Loucy (cell line): Measurements from ENCODE around the gene PRKAR1A.

Experiments used
- H2AFZ ChIP-seq: fragments of 200-600 bp; sonication (generic); 2 replicates; pipeline ENCODE4 v1.6.0; 2016; ENCODE audit warnings: antibody characterized with exemption, mild to moderate bottlenecking, low read length, moderate library complexity
- H3F3A ChIP-seq: fragments of 200-600 bp; 2 replicates; pipeline ENCODE4 v1.6.0; 2016; ENCODE audit warnings: antibody characterized with exemption, low read depth, mild to moderate bottlenecking
- H3K27me3 ChIP-seq: fragments of 200-600 bp; sonication (generic); 2 replicates; pipeline ENCODE4 v1.6.1; 2014; ENCODE audit warnings: low read length, mild to moderate bottlenecking; ENCODE audit not compliant: insufficient read depth, poor library complexity, severe bottlenecking
- H3K36me3 ChIP-seq: fragments of 200-600 bp; sonication (generic); 2 replicates; pipeline ENCODE4 v1.6.1; 2016; ENCODE audit warnings: low read length; ENCODE audit not compliant: insufficient read depth
- H3K4me1 ChIP-seq: fragments of 200-600 bp; sonication (generic); 2 replicates; pipeline ENCODE4 v1.5.1; 2014; ENCODE audit warnings: low read length, mild to moderate bottlenecking; ENCODE audit not compliant: insufficient read depth, poor library complexity, severe bottlenecking
- H3K4me2 ChIP-seq: fragments of 200-600 bp; sonication (generic); 2 replicates; pipeline ENCODE4 v1.6.0; 2014; ENCODE audit warnings: antibody characterized with exemption, low read length, low read depth, mild to moderate bottlenecking; ENCODE audit not compliant: poor library complexity, severe bottlenecking
- H3K4me3 ChIP-seq: fragments of 200-600 bp; sonication (generic); 2 replicates; pipeline ENCODE4 v1.5.1; 2014; ENCODE audit warnings: low read length, mild to moderate bottlenecking, mixed read lengths; ENCODE audit not compliant: poor library complexity, severe bottlenecking
- H3K79me2 ChIP-seq: fragments of 200-600 bp; sonication (generic); 2 replicates; pipeline ENCODE4 v1.6.1; 2014; ENCODE audit warnings: low read length; ENCODE audit not compliant: insufficient read depth
- H3K9ac ChIP-seq: fragments of 200-600 bp; sonication (generic); 2 replicates; pipeline ENCODE4 v1.6.0; 2014; ENCODE audit warnings: mild to moderate bottlenecking, low read depth, low read length, moderate library complexity; ENCODE audit not compliant: poor library complexity, severe bottlenecking
- H3K9me2 ChIP-seq: fragments of 200-600 bp; sonication (generic); replicated peaks from 2 replicates; pipeline ENCODE4 v1.6.1; 2016; ENCODE audit warnings: low read depth, low read length, mixed read lengths
- H3K9me3 ChIP-seq: fragments of 200-600 bp; sonication (generic); 2 replicates; pipeline ENCODE4 v1.6.1; 2014; ENCODE audit warnings: mild to moderate bottlenecking, antibody characterized with exemption, low read length, low read depth; ENCODE audit not compliant: insufficient read depth
- H4K20me1 ChIP-seq: fragments of 200-600 bp; sonication (generic); 2 replicates; pipeline ENCODE4 v1.6.0; 2014; ENCODE audit warnings: antibody characterized with exemption, low read length, mild to moderate bottlenecking; ENCODE audit not compliant: insufficient read depth, poor library complexity, severe bottlenecking
- EZH2phosphoT487 ChIP-seq: fragments of 200-600 bp; IDR thresholded peaks from 2 replicates; pipeline ENCODE4 v1.6.1; 2018; ENCODE audit warnings: antibody characterized with exemption, mild to moderate bottlenecking, moderate library complexity, borderline replicate concordance
- TF ChIP-seq, protein P1 (sequence below): fragments of 200-600 bp; sonication (generic); conservative IDR thresholded peaks from 2 replicates; pipeline ENCODE4 v1.5.1; 2014; ENCODE audit warnings: mild to moderate bottlenecking, antibody characterized with exemption, low read length

Gene PRKAR1A

GRCh38 chr17:68501074-68501473, 11.2 kb upstream of the PRKAR1A start:
- Histone ChIP-seq H3F3A (no peaks in the 10 kb centered on the region), H3K4me2 (no peak overlapping the region), H3K36me3 (no peaks in the 10 kb centered on the region), H3K79me2 (no peaks in the 10 kb centered on the region), H2AFZ (no peak overlapping the region), H3K4me3 (no peak overlapping the region), H3K9me2 (no peaks in the 10 kb centered on the region), H3K9ac (no peak overlapping the region), H3K4me1 (no peaks in the 10 kb centered on the region), H3K27me3 (no peaks in the 10 kb centered on the region), H4K20me1 (no peaks in the 10 kb centered on the region), H3K9me3 (no peaks in the 10 kb centered on the region)
- TF ChIP-seq, protein P1, sequence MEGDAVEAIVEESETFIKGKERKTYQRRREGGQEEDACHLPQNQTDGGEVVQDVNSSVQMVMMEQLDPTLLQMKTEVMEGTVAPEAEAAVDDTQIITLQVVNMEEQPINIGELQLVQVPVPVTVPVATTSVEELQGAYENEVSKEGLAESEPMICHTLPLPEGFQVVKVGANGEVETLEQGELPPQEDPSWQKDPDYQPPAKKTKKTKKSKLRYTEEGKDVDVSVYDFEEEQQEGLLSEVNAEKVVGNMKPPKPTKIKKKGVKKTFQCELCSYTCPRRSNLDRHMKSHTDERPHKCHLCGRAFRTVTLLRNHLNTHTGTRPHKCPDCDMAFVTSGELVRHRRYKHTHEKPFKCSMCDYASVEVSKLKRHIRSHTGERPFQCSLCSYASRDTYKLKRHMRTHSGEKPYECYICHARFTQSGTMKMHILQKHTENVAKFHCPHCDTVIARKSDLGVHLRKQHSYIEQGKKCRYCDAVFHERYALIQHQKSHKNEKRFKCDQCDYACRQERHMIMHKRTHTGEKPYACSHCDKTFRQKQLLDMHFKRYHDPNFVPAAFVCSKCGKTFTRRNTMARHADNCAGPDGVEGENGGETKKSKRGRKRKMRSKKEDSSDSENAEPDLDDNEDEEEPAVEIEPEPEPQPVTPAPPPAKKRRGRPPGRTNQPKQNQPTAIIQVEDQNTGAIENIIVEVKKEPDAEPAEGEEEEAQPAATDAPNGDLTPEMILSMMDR = no peak
- TF ChIP-seq EZH2phosphoT487 = no peak

- TF ChIP-seq, protein P1 = no peak
- TF ChIP-seq EZH2phosphoT487 = no peak
- Histone ChIP-seq H3K4me1 (peaks cover 15% of the 10 kb centered on the region), H3F3A (no peaks in the 10 kb centered on the region), H3K36me3 (no peaks in the 10 kb centered on the region), H3K9me3 (no peaks in the 10 kb centered on the region), H3K79me2 (no peaks in the 10 kb centered on the region), H3K27me3 (no peaks in the 10 kb centered on the region), H3K9ac (no peak overlapping the region), H2AFZ (no peak overlapping the region), H4K20me1 (no peaks in the 10 kb centered on the region), H3K9me2 (no peaks in the 10 kb centered on the region), H3K4me2 (no peak overlapping the region), H3K4me3 (no peak overlapping the region)
These were observed 6.3 kb upstream of the PRKAR1A start for GRCh38 chr17:68505951-68506350.

DNA sequence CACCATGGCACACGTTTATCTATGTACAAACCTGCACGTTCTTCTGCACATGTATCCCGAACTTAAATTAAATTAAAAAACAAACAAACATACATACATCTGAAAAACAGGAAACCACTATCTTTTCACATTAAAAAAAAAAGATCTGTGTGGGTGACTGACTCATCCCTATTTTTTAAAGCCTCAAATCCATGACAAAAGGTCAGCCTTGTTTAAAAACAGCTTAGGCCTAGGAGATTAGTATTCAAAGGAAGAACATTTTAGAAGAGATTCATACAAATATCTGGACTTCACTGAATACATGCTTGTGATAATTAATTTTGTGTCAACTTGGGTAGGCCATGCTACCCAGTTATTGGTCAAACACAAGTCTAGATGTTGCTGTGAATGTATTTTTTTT, 4.7 kb upstream of the PRKAR1A start:
- peaks cover 4% of the 10 kb centered on the region for H3K79me2 ChIP-seq
- no peaks in the 10 kb centered on the region for H3F3A ChIP-seq
- no peak overlapping the region for H2AFZ ChIP-seq
- H3K9me3 ChIP-seq = no peaks in the 10 kb centered on the region
- H4K20me1 ChIP-seq = no peaks in the 10 kb centered on the region
- H3K36me3 ChIP-seq = no peaks in the 10 kb centered on the region
- TF ChIP-seq, protein P1 = no peak
- TF ChIP-seq EZH2phosphoT487 = no peak
- H3K4me1 ChIP-seq = peaks cover 20% of the 10 kb centered on the region
- no peaks in the 10 kb centered on the region for H3K9me2 ChIP-seq
- no peaks in the 10 kb centered on the region for H3K27me3 ChIP-seq
- no peak overlapping the region for H3K4me3 ChIP-seq
- H3K9ac ChIP-seq = no peak overlapping the region
- no peak overlapping the region for H3K4me2 ChIP-seq
